Activated naive CD8-positive, alpha-beta T cell treated with anti-CD3 and anti-CD28 coated beads, Interleukin-2, amount 50 U/mL, for 16 hours (primary cell): Measurements from ENCODE around the gene SMO.
"Not testable (repeated sequence)": the region's sequence is repeated elsewhere in the genome, so short reads cannot be mapped to it uniquely, and the experiment has no call there.

ENCODE experiments used
- DNase-seq: peaks from one replicate; pipeline ENCODE4 v3.0.0-alpha.2; 2020; ENCODE audit warnings: low read depth, low spot score

SMO gene

GRCh38 chr7:129208667-129209066 is 20.2 kb downstream of the SMO start:
- no peak for DNase-seq

DNA sequence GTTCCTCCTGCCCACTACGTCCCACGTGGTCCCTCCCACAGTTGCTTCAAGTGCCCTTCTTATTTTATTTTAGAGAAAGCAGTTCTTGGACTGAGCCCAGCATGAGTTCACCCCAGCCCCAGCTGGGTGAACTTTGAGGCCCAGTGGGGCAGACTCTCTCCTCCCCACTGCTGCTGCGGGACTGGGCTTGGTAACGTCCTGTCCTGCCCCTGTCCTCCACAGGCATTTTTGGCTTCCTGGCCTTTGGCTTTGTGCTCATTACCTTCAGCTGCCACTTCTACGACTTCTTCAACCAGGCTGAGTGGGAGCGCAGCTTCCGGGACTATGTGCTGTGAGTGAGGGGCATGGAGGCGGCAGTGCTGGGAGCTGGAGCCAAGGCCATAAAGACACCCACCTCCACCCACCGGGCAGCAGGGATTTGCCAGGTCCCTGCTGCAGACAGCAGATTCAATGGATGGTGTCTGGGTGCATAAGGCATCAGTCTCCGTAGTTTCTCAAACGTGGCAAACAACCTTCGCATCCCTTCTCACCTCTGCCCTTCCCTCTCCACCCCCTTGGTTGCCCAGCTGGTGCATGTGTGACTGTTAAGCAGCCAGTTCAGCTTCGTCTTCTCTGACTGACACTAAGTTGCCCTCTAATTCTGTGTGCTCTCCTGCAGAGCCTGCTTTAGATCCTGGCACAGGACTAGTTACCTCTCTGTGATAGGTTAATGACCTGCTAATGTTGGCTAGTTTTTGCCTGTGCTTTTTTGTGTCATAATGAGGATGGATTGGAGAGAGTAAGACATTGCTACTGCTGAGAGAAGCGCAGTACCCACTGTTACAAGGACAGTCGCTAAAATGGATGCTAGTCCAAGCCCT is 20.9 kb downstream of the SMO start:
- no peak for DNase-seq

GRCh38 chr7:129210256-129210988 is 22.0 kb downstream of the SMO start:
- DNase-seq: peak; percentile 59

GRCh38 chr7:129210989-129211312 is 22.5 kb downstream of the SMO start:
- DNase-seq: no peak

- DNase-seq: no peak
Observed at GRCh38 chr7:129212126-129212525, 23.7 kb downstream of the SMO start.

DNA sequence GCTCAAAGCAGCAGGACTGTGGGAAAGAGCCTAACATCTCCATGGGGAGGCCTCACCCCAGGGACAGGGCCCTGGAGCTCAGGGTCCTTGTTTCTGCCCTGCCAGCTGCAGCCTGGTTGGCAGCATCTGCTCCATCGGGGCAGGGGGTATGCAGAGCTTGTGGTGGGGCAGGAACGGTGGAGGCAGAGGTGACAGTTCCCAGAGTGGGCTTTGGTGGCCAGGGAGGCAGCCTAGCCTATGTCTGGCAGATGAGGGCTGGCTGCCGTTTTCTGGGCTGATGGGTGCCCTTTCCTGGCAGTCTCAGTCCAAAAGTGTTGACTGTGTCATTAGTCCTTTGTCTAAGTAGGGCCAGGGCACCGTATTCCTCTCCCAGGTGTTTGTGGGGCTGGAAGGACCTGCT is 24.2 kb downstream of the SMO start:
- no peak for DNase-seq

DNA sequence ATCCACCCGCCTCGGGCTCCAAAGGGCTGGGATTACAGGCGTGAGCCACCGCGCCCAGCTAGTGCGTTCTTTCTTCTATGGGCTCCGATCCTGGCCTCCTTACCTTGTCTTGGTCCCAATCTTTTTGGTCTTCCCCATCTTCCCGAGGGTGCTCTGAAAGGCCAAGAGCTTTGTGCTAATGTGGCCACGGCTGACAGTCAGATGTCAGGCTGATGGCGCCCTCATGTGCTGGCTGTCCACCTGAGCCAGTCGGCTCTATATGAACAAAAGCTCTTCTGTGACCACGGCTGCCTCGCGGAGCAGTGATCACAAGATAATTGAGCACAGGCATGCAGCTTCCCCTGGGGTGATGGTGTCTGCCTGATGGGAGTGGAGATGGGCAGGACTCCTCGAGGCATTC is 25.4 kb downstream of the SMO start:
- no peak for DNase-seq

GRCh38 chr7:129215691-129216090 is 27.3 kb downstream of the SMO start:
- DNase-seq: not testable (repeated sequence)

- DNase-seq: not testable (repeated sequence)
Observed at GRCh38 chr7:129216101-129216715, 27.8 kb downstream of the SMO start.

DNA sequence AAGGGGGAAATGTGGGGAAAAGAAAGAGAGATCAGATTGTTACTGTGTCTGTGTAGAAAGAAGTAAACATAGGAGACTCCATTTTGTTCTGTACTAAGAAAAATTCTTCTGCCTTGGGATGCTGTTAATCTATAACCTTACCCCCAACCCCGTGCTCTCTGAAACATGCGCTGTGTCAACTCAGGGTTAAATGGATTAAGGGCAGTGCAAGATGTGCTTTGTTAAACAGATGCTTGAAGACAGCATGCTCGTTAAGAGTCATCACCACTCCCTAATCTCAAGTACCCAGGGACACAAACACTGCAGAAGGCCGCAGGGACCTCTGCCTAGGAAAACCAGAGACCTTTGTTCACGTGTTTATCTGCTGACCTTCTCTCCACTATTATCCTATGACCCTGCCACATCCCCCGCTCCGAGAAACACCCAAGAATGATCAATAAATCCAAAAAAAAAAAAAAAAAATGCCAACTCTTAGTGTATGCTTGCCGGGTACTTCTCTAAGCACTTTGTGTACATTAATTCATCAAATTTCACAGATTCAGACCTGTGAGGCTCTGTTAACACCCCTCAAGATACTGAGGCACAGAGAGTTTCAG is 28.5 kb downstream of the SMO start:
- DNase-seq: not testable (repeated sequence)

DNA sequence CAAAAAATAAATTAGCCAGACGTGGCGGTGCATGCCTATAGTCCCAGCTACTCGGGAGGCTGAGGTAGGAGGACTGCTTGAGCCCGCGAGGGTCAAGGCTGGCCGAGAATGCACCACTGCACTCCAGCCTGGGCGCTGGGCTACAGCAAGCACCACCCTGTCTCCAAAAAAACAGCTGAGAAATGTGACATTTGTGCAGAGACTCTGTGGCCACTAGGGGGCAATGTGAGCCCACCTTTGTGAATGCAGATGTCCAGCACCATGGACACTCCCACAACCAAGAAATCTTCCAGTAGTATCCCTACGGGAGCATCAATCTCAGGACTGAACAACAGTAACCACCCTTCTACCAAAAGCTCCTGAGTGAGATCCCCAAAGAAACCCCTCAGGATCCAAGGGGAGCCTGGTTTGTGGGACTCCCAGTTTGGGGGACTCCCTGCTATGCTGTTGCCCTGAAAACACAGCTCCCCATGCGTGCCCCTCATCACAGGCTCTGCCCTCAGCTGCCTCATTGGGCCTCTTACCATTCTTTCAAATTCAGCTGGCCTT is 30.2 kb downstream of the SMO start:
- peak; percentile 53 for DNase-seq

GRCh38 chr7:129219166-129219565 is 30.7 kb downstream of the SMO start:
- DNase-seq: not testable (repeated sequence)

DNA sequence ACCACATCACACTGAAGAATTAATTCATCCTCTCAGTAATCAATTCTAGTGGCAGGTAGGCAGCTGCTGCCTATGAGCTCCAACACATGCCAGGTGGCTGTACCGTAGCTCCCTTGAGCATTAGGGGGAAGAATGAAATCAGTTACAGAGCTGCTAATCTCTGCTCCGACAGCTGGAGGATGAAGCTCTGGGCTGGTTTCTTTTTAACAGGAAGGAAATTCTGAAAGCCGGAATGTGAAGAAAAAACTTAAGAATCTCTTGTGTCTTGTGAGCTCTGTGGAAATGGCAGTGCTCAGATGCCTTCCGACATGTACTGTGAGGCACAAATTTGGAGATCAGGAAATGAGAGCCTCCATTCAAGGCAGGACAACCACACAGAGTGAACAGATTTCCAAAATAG is 33.6 kb downstream of the SMO start:
- DNase-seq: no peak

DNA sequence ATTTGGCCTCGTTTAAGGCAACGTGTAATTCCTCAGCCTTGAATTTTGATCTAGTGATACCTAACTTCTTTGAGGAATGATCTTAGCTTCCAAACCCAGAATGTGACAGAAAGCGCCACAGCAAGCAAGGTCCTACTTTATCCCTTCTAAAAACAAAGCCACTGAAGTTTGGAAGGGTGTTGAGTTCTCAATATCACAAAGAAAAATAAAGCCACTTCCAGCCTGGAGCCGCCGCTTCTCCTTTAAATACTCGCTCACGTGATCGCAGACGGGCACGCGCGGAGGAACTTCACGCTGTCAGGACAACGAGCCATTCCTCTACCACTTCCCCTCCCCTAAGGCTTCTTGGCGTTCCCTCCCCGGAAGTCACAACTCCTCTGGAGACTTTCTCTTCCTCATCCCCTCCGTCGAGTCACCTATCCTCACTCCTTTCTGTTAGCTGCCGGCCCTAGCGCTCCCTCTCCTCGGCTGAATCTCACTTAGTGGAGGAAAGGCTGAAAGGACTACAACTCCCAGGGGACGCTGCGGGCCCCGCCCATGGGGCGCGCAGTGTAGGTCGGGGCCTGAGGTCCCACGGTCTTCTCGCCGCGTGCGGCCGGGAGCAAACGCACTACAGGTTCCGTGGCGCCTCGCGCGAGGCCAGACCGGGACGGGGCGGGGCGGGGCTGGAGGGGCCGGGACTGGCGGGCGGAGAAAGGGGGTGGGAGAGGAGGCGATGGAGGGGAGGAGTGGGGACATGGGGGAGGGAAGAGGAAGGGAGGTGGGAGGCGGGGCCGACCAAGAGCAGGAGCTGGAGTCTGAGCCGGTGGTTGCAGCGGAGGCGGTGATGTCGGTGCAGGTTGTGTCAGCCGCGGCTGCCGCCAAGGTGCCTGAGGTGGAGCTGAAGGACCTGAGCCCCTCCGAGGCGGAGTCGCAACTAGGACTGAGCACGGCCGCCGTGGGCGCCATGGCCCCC is 36.1 kb downstream of the SMO start, which contains the start of gene AHCYL2:
AHCYL2 (plus strand) TSS at position 780 of the 955 bp plus-strand sequence.
- DNase-seq: peak; percentile 96

DNA sequence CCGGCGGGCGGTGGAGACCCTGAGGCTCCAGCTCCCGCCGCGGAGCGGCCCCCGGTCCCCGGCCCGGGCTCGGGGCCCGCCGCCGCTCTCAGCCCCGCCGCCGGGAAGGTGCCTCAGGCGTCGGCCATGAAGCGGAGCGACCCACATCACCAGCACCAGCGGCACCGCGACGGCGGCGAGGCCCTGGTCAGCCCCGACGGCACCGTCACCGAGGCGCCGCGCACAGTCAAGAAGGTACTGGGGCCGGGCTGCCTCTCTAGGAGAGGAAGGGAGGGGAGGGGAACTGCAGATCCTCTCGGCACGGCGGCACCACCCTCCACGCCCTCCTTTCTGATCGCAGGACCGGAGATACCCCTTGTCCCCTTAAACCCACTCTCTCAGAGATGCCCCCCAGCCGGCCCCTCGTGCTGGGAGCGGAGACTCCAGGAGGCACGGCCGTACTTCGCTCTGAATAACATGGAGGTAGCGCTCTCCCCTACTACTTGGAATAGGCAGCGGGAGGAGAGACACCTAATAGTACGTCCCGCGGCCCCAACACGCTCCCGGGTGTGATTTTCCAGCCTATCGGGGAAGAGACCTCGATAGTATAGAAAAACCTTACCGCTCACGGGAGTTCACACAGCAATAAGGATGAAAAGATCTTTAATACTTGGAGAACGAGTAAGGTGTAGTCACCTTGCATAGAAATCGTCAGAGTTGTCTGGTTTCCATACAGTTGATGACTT is 36.9 kb downstream of the SMO start:
- DNase-seq: peak; percentile 6

- no peak for DNase-seq
Observed at GRCh38 chr7:129225931-129226572, 37.6 kb downstream of the SMO start.

DNA sequence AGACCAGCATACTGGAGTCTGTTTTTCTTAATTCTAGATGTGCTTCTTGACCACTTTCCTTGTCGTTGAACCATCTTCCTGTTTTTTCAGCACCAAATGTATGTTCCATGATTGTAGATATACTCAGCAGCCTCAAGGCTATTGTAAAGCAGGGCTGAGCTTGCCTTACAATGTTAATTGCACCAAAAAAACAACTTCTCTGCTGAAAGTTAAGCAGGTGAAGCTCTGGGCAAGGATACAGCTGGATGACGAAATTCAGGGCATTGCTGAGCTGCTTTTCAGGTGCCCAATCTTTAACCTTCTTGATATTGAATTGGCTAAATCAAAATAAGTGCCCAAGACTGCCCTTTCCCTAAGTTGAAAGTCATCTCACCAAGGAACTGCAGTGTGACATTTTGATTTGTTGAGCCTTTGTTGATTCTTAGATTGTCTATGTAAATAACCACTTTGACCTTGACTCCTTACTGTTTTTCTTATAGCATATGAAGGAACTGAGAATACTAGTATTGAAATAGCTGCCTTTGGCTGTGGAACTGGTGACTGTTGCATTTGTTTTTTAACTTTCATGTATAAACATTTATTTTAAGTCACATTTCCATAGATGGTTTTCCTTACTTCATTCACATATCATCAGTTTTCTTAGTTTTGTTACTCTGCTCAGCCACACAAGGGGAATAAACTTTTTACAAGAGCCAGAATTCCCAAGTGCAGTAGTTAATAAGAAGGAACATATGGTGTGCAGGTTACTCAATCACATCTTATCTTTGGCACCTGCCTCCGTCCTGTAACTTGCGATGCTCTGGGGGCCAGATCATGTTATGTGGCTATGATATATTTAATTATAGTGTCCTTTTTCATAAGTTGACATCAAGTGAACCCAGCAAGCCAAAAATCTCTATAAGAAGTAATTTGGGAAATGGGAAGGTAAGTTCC is 39.5 kb downstream of the SMO start:
- DNase-seq: no peak

- no peak for DNase-seq
Observed at GRCh38 chr7:129228633-129229032, 40.2 kb downstream of the SMO start.
